ENCODE measurements around the gene FSTL3.

GRCh38 chr19:632579-633067, 43.6 kb upstream of the FSTL3 start:
- TF ChIP-seq CTCF (IDR thresholded peaks at IDR 0.05 in 4 of 5, conservative IDR thresholded peaks at IDR 0.05 in 1 of 5): no peak
- no peak for TF ChIP-seq POLR2A (IDR thresholded peaks at IDR 0.05)
